ENCODE results near the gene NPHS1.

Gene NPHS1

GRCh38 chr19:35869327-35870123 lies 17.2 kb upstream of the NPHS1 start (continued):
- no peak for TF ChIP-seq SALL2 (tag by site-specific recombination; IDR thresholded peaks at IDR 0.05; ENCODE audit: borderline replicate concordance)
- no peak for TF ChIP-seq ZNF202 (tag by site-specific recombination; IDR thresholded peaks at IDR 0.05; ENCODE audit: borderline replicate concordance)
- TF ChIP-seq PRDM10 (tag by site-specific recombination; IDR thresholded peaks at IDR 0.05), result peak; percentile 98
- TF ChIP-seq, protein P1, sequence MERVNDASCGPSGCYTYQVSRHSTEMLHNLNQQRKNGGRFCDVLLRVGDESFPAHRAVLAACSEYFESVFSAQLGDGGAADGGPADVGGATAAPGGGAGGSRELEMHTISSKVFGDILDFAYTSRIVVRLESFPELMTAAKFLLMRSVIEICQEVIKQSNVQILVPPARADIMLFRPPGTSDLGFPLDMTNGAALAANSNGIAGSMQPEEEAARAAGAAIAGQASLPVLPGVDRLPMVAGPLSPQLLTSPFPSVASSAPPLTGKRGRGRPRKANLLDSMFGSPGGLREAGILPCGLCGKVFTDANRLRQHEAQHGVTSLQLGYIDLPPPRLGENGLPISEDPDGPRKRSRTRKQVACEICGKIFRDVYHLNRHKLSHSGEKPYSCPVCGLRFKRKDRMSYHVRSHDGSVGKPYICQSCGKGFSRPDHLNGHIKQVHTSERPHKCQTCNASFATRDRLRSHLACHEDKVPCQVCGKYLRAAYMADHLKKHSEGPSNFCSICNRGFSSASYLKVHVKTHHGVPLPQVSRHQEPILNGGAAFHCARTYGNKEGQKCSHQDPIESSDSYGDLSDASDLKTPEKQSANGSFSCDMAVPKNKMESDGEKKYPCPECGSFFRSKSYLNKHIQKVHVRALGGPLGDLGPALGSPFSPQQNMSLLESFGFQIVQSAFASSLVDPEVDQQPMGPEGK (tag by site-specific recombination; IDR thresholded peaks at IDR 0.05), result peak; percentile 94
- TF ChIP-seq KLF9 (tag by site-specific recombination; IDR thresholded peaks at IDR 0.05; ENCODE audit: low read depth), result peak; percentile 100
- TF ChIP-seq REPIN1 (tag by site-specific recombination; IDR thresholded peaks at IDR 0.05; ENCODE audit: low read depth), result no peak
- TF ChIP-seq ZNF549 (tag by site-specific recombination; IDR thresholded peaks at IDR 0.05), result no peak

GRCh38 chr19:35868823-35869326 lies 16.6 kb upstream of the NPHS1 start:
- Histone ChIP-seq H3K9me3 (ENCODE audit: control insufficient read depth, insufficient read depth, low read depth, low read length) (no peaks in the 10 kb centered on the region), H3K4me3 (ENCODE audit: low read depth, low read length) (peak overlapping the region; percentile 27), H3K27ac (ENCODE audit: extremely low read depth, low read depth, low read length) (peak overlapping the region; percentile 34; the same call in 1 of the 2 replicates), H3K4me1 (ENCODE audit: control insufficient read depth, insufficient read depth, low read length) (peaks cover 16% of the 10 kb centered on the region), H3K36me3 (ENCODE audit: control insufficient read depth in 2 of 2, insufficient read depth in 1 of 2, low read length in 2 of 2) (peaks cover 0 to 4% of the 10 kb centered on the region in 2 experiments; a peak in 1 of 3 replicates)
- POLR2A ChIA-PET, result interaction anchor here (0.9 to 2.8 kb wide), 12 partner anchors 10 to 256 kb away, joined by 3 to 25 read pairs (median 4); partner anchors contain the start of genes ALKBH6, LIN37 and NPHS1
- CTCF ChIA-PET, result interaction anchor here (0.6 to 3.2 kb wide), 10 partner anchors 8 to 321 kb away, joined by 3 to 12 read pairs (median 3); partner anchors contain the start of gene NPHS1
- TF ChIP-seq HOXC10 (CRISPR knock-in tag; IDR thresholded peaks at IDR 0.05) (no peak), MEIS1 (CRISPR knock-in tag; IDR thresholded peaks at IDR 0.05; ENCODE audit: borderline replicate concordance) (no peak), ZNF366 (tag by site-specific recombination; conservative IDR thresholded peaks at IDR 0.05) (peak; percentile 72), ZNF302 (tag by site-specific recombination; IDR thresholded peaks at IDR 0.05; ENCODE audit: low read depth) (no peak), ZNF19 (tag by site-specific recombination; IDR thresholded peaks at IDR 0.05; ENCODE audit: low read depth) (no peak), ZNF658 (tag by site-specific recombination; IDR thresholded peaks at IDR 0.05) (no peak), HOXA7 (CRISPR knock-in tag; IDR thresholded peaks at IDR 0.05; ENCODE audit: borderline replicate concordance) (no peak), OSR2 (tag by site-specific recombination; IDR thresholded peaks at IDR 0.05) (no peak), ZNF76 (tag by site-specific recombination; IDR thresholded peaks at IDR 0.05; ENCODE audit: borderline replicate concordance, low read depth) (no peak), BCL11B (tag by site-specific recombination; IDR thresholded peaks at IDR 0.05; ENCODE audit: low read depth) (no peak), ZNF830 (tag by site-specific recombination; IDR thresholded peaks at IDR 0.05; ENCODE audit: low read depth) (no peak), ZNF175 (tag by site-specific recombination; IDR thresholded peaks at IDR 0.05) (no peak), ZBTB20 (tag by site-specific recombination; IDR thresholded peaks at IDR 0.05) (peak; percentile 91), KLF9 (tag by site-specific recombination; IDR thresholded peaks at IDR 0.05; ENCODE audit: low read depth) (no peak), ZNF513 (tag by site-specific recombination; IDR thresholded peaks at IDR 0.05) (no peak), ZBTB48 (tag by site-specific recombination; IDR thresholded peaks at IDR 0.05) (no peak; the same call in none of the 2 replicates), KLF7 (tag by site-specific recombination; IDR thresholded peaks at IDR 0.05; ENCODE audit: borderline replicate concordance) (peak; percentile 32; the same call in 1 of the 2 replicates), GFI1B (tag by site-specific recombination; IDR thresholded peaks at IDR 0.05) (no peak), ZNF202 (tag by site-specific recombination; IDR thresholded peaks at IDR 0.05; ENCODE audit: borderline replicate concordance) (no peak), ZNF214 (tag by site-specific recombination; IDR thresholded peaks at IDR 0.05; ENCODE audit: borderline replicate concordance) (no peak), GLIS1 (tag by site-specific recombination; IDR thresholded peaks at IDR 0.05) (no peak), ZNF473 (tag by site-specific recombination; IDR thresholded peaks at IDR 0.05) (no peak)

All from HEK293 (cell line).